IPS DF 4.7 (cell line): ENCODE results near the gene TSHZ3.

Experiments
- DNase-seq: peaks from one replicate; pipeline ENCODE4 v3.0.0-alpha.2; 2013; ENCODE audit warnings: low spot score; ENCODE audit errors: extremely low read depth

The TSHZ3 gene, protein sequence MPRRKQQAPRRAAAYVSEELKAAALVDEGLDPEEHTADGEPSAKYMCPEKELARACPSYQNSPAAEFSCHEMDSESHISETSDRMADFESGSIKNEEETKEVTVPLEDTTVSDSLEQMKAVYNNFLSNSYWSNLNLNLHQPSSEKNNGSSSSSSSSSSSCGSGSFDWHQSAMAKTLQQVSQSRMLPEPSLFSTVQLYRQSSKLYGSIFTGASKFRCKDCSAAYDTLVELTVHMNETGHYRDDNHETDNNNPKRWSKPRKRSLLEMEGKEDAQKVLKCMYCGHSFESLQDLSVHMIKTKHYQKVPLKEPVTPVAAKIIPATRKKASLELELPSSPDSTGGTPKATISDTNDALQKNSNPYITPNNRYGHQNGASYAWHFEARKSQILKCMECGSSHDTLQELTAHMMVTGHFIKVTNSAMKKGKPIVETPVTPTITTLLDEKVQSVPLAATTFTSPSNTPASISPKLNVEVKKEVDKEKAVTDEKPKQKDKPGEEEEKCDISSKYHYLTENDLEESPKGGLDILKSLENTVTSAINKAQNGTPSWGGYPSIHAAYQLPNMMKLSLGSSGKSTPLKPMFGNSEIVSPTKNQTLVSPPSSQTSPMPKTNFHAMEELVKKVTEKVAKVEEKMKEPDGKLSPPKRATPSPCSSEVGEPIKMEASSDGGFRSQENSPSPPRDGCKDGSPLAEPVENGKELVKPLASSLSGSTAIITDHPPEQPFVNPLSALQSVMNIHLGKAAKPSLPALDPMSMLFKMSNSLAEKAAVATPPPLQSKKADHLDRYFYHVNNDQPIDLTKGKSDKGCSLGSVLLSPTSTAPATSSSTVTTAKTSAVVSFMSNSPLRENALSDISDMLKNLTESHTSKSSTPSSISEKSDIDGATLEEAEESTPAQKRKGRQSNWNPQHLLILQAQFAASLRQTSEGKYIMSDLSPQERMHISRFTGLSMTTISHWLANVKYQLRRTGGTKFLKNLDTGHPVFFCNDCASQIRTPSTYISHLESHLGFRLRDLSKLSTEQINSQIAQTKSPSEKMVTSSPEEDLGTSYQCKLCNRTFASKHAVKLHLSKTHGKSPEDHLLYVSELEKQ

DNA sequence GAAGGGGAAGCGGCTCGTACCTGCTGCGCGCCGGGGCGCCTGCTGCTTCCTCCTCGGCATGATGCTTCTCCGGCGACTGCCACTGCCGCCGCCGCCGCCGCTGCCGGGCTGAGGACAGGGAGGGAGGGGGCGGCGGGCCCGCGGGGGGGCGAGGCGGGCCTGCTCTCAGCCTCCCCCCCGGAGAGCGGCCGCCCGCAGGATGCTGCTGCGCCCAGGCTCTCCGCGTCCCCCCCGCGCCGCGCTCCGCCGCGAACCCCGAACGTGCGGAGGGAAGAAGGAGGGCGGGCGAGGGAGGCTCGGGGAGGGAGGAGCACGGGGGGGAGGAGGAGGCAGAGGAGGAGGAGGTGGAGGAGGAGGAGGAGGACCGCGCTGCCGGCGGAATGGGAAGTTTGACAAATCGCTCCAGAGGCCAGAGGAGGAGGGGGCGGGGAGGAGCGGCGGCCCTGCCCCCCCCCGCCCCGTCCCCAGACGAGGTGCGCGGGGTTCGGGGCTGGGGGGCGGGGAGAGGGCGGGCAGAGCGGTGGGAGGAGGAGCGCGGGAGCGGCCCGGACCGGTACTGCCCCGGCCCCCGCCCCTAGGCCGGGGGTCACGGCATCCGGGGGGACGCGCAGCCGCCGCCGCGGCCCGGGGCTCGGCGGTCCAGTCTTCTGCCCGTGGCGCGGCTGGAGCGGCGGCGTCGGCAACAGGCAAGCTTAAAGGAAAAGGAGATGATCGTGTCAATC is at the start of gene TSHZ3:
Gene TSHZ3 (minus strand): TSS at position 277 of the 722 bp plus-strand sequence. CDS start 217 bp downstream, at position 60.
- no peak for DNase-seq

DNA sequence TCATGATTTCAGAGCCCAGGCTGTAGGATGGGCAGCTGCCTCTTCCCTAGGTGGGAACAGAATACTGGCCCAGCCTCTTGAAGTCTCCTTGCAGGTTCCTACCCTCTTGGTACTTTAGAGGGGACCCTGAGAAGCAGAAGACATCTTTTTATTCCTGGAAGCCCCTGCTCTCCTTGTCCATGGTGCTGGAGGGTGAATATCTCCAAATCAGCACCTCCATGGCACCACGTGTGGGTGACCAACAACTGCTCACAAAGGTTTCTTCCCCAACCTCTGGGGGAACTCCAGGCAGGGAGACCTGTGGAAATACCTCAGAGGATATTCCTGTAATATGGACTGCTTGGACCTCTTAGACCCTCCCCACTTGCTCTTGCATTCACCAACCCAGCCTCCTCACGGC is 48.1 kb upstream of the TSHZ3 start:
- no peak for DNase-seq

DNA sequence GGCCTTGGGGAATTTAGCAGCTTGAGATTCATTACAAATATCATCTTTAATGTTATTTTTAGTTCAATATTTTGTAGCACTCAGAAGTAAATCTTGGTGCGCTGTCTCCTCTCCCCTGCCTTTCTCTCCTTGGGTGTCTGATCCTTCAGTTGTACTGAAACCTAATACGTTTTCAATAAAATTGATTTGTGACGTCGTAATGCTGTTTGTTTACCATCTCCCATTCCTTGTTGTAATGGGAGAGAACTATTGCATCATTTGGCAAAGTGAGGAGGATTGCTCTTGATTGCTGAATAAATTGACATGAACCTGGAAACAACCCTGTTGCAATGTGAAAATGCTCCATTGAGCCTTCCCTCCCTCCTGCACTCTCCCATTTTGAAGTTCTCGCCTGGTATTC is 43.2 kb upstream of the TSHZ3 start:
- DNase-seq, result no peak

DNA sequence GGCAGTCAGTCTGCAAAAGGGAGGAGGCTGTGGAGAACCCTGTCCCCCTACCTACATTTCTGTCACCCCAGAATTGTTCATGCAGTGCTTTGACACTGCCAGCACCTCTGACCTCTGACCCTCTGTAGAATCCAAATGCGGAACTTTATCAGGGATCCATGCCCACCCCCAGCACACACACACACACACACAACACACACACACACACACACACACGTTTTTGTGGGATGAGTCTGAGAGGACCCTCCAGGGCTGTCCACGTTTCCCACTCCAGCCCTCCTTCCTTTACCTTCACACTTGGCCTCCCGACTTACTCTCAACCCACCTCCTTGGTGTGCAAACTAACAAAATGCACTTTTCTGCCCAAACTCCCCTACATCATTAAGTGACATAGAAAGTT is 42.3 kb upstream of the TSHZ3 start:
- DNase-seq, result no peak

DNA sequence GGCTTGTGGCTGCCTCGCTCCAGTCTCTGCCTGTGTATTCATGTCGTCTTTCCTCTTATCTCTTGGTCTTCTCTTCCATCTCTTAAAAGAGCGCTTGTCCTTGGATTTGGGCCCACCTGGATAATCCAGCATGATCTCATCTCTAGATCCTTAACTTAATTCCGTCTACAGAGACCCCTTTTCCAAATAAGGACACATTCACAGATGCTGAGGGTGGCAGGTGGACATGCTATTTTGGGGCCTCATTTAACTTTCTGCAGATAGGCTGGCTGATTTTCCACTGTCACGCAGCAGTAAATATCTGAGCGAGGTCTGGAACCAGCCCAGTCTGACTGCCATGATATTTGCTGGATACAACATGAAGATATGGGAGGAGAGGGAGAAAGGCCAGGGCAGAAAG is 41.5 kb upstream of the TSHZ3 start:
- no peak for DNase-seq

DNA sequence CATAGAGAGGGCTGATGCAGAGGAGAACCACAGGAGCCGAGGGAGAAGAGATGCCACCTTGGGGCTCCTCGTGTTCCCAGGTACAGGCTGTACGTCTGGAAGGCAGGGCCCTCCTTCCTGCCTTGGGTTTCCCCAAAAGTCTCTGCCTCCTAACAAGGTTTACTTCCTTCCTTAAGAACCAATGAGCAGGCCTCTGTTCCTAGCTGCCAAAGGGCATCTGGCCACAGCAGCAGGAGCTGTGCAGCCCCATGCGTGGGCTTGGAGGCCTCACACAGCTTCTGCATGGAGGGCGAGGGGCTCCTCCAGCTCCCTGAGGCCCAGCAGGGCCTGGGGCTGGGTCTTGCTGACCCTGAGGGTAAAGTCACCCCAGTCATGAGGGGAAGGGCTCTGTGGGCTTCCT is 40.6 kb upstream of the TSHZ3 start:
- DNase-seq, result no peak

DNA sequence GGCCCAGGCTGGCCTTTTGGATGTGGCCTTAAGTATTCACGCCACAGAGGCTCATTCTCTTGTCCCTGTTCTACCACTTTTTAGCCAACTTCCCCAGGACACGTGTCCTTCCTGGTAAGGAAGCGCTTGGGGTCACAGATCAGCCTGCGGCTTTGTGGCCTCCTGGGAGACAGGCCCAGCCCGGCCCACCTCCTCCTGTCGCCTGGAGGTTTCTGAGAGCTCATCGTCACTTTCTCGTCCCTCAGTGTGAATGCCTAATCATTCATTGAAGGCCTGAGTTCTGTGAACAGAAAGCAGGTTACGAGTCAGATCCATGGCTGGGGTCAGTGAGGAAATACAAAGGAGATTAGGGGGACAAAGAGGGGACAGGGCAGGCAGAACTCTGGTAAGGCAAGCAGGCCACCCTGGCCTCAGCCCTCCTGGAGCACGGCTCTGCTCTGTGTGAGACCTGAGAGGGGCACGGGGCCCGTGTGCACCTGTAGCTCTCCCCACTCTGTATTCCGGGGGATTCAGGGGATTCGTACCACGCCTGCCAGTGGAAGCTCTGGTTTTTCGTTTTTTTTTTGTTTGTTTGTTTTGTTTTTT is 38.6 kb upstream of the TSHZ3 start:
- DNase-seq, result no peak

DNA sequence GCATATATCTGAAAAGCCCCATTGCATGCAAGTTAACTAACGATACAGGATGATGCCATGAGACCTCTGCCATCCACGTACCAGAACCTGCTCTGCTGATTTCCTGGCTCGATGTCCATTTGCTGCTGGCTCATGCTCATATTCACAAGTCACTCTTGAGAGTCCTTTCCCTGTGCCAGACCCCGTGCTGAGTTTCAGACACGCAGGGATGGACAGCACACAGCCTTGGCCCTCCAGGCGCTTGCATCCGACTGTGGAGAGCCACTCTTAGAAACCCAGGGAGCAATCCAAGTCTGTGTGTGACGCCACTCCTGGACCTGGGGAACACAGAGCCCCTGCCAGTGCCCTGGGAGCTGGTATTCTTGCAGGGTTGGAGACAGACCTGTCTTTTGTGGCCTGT is 37.6 kb upstream of the TSHZ3 start:
- no peak for DNase-seq

DNA sequence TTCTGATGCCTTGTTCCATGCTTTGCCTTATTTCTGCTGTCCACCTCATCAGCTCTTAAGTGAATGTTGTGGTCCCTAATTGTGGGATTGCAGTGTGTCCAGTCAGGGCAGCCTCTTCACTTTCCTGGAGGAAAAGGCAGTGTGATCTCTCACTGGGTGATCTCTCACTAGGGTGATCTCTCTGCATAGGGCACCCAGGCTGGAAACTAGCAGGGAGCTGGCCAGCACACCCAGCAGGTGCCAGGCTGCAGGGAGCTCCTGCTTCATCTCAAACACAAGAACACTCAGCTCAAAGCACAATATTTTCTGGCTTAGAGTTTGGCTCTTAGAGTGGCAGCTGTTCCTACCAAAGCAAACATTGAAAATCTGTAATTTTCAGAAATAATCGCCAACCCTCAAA is 36.5 kb upstream of the TSHZ3 start:
- no peak for DNase-seq

DNA sequence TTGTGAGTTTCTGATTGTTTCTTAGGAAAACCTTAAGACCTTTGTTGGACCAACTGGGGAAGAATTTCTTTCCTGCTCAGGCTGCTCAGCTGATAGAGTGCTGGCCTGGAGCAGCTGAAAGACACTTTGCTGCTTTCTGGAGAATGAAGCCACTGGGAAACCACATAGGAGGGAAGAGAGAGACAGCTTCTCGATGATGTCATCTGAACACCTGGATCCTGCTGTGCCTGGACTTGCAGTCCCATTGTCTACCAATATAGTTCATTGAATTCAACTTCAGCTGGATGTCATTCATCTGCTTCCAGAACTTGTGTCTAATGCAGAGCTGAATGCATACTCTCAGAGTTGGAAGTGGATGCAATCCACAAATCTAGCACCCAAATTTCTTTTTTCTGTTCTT is 34.3 kb upstream of the TSHZ3 start:
- no peak for DNase-seq

DNA sequence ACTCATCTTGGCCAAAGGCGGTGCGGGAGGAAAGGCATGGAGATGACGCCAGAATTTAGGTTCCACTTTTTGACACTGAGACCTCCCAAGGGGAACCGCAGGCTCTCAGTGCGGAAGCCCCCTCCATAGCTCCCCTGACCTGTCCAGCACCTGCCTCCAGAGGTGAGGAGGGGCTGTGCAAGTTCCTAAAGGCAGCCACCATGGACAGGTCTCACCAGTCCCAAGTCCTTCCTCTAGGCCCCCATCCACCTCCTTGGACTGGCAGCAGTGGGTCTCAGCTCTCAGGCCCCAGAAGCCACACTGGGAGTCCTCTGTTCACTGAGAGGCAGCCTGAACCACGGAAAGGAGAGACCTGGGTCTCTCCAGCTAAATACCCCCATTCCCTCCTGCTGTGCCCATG is 31.6 kb upstream of the TSHZ3 start:
- no peak for DNase-seq

DNA sequence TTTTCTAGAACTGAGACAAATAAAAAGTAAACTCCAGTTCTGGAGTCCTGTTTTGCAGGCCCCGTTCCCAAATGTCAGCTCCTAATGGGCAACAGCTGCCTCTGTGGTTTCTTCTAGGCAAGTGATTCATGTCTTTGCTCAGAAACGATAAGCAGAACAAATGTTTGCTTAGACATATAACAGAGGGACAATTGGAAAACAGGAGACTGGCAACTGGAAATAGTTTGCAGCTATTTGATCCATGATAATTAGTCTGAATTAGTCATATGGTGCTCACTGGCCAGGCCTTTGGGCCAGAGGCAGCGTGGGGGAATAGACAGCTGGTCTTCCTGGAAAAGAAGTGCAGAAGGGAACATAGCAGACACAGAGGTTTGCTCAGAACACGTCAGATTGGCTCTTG is 29.2 kb upstream of the TSHZ3 start:
- DNase-seq, result no peak

DNA sequence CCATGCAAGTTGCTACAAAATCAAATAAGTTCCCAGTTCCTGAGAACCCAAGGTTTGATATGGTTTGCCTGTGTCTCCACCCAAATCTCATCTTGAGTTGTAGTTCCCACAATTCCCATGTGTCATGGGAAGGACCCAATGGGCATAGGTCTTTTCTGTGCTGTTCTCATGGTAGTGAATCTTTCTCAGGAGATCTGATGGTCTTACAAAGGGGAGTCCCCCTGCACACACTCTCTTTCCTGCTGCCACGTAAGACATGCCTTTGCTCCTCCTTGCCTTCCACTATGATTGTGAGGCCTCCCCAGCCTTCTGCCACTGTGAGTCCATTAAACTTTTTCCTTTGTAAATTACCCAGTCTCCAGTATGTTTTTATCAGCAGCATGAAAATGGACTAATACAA is 28.5 kb upstream of the TSHZ3 start:
- DNase-seq, result no peak

DNA sequence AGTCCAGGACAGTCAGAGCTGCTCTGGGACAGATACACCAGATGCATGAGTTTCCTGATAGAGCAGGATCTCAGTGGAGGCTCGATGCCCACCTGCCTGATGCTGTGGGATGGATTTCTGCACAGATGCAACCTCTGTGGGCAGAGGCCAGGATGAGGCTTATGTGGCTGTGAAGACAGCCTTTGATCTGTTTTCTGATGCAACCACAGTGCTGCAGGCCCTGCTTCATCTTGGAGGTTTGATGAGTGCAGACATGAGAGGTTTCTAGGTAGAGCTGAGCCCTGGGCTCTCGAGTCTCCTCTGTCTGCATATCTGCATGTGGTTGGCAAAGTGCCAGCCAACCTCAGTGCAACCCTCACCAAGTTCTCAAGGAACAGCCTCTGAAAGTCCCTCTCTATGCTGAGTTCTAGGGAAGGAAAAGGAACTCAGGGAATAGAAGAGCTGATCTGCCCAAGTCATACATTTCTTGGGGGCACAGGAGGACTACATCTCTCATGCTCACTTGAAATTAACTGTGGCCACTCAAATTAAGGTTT is 23.1 kb upstream of the TSHZ3 start:
- no peak for DNase-seq

DNA sequence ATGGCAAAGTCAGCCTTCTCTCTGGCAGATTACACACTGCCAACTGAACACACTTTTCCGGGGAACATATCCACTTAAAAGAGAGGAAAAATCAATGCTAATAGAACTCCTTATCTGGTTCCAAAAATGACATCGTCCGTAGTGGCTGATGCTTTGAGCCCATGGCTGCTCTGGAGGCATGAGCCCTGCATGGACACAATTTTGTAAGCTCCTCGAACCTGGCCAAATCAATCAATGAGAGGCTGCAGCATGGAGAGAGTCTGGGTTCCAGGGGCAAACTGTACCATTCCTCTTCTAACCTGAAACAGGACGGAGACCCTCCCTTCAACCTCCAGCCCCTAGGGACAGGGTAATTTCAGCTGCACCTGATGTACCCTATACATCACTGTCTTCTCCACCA is 21.0 kb upstream of the TSHZ3 start:
- no peak for DNase-seq

DNA sequence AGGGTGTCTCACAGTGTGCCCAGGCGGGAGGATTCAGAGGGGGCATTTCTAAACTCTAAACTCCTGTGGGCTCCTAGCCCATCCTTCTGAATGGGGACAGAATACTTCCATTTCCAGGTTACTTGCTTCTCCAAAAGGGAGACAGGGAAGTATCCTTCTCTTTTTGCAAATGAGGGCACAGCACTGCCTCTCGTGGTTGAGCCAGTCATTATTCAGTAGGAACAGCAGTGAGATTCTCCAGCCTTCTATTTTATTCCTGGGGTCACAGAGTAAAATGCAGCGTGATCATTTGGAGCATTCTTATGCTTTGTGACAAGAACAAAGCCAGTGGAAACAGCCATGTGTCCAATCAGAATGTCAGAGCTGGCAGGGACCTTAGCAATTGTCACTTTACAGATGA is 15.7 kb upstream of the TSHZ3 start:
- no peak for DNase-seq

DNA sequence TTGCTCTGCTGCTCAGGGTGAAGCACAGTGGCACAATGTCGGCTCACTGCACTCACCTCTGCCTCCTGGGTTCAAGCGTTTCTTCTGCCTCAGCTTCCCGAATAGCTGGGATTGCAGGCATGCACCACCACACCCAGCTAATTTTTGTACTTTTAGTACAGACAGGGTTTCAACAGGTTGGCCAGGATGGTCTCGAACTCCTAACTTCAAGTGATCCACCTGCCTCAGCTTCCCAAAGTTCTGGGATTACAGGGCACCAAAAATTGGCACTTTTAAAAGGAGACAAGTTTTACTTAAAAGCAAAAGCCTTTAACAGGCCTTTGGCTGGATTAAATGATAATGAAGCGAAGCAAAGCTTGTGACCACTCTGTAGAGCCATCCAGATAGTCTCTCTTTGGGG is 12.5 kb upstream of the TSHZ3 start:
- no peak for DNase-seq

DNA sequence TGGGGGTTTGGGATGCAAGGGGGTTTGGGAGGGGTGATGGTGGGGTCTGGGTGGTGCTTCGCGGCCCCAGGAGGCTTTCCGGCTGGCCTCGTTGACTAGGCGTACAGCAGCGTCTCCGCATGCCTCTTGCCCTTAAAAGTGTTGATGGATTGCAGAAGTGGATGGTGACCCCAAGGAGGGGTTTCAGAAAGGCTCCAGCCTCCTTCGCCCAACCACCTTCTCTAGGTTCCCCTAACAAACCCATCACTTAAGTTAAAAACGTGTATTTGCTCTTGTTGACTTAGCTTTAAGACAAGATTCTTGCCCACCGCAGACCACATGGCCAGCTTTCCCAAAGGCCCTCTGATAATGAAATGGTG is 8.1 kb upstream of the TSHZ3 start:
- DNase-seq, result no peak

DNA sequence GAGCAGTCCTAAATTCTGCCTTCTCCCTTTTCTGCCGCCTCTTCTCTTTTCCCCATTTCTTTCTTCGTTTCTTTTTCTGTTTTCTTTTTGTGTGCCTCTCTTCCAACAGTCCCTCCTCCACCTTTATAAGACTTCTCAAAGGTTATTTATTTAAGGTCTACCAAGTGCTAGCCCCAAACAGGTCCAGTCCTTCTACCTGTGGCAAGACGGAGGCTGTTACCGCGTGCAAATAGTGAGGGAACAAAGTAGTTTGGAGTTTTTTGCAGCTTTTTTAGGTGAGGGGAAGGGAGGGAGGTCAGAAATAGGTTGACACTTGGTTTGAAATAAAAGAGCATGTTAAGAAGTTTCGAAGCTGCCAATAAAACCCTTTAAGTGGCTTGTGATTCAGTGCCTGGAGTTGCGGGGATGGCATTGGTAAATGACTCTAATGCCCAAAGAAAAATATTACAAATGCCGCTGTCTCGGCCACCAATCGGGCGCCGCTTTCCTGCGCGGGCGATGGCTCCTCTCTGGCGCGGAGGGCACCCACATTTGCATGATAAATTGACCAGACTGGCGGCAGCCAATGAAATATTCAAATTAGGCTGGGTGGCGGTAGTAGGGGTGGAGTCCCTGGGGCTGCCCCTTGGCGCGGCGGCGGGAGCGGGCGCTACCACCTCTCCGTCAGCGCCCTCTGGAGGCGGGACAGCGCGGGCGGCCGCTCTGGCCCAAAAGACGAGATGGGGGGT is 7.5 kb upstream of the TSHZ3 start:
- DNase-seq, result no peak

DNA sequence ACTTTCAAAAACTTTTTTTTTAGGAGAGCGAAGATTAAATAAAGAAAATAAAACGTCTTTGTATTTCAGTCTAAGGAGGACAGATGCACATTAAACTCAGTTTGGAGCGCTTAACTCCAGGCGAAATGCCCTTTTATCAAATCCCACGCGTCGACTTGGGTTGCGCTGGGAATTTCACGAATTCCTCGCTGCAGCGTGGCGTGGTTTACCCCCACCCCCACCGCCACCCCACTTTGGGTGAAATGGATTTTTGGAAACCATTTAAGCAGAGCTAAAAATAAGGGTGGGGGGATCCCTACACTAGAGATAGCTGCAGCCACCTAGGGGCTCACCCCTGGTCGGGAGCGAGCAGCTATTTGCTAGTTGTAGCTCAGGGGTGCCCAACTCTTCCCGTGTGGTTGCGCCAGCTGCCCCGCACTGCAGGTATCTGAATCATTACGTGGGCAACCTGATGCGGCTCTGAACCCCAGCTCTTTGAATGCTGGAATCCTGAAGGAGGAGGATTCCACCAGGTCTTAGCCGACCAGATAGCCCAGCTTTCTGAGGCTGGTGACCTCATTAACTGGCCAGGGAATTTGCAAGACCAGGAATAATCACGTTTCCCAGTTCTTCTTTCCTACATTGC is 6.5 kb upstream of the TSHZ3 start:
- no peak for DNase-seq
